Embryonic facial prominence (tissue), 1 donor: Measurements from ENCODE around the gene TPP1.

ENCODE experiments used
- DNase-seq: peaks from one replicate; pipeline ENCODE4 v3.0.0-alpha.2; 2016; ENCODE audit errors: extremely low spot score

TPP1 gene

GRCh38 chr11:6646918-6647679 is 27.9 kb upstream of the TPP1 start:
- DNase-seq: peak; percentile 30

GRCh38 chr11:6646576-6646917 is 27.3 kb upstream of the TPP1 start:
- DNase-seq: peak; percentile 87

- DNase-seq: no peak
These were observed 26.8 kb upstream of the TPP1 start for GRCh38 chr11:6646071-6646470.

- no peak for DNase-seq
These were observed 23.7 kb upstream of the TPP1 start for GRCh38 chr11:6642957-6643356.

GRCh38 chr11:6640985-6641701 is 21.9 kb upstream of the TPP1 start:
- no peak for DNase-seq

GRCh38 chr11:6640036-6640984 is 21.1 kb upstream of the TPP1 start:
- DNase-seq: no peak

- no peak for DNase-seq
These were observed 19.2 kb upstream of the TPP1 start for GRCh38 chr11:6638429-6638828.

- DNase-seq: no peak
These were observed 18.6 kb upstream of the TPP1 start for GRCh38 chr11:6637871-6638270.

GRCh38 chr11:6636480-6636879 is 17.3 kb upstream of the TPP1 start:
- no peak for DNase-seq

- DNase-seq: no peak
These were observed 16.1 kb upstream of the TPP1 start for GRCh38 chr11:6635082-6635932.

GRCh38 chr11:6634534-6634933 is 15.3 kb upstream of the TPP1 start:
- no peak for DNase-seq

GRCh38 chr11:6633422-6634408 is 14.5 kb upstream of the TPP1 start:
- DNase-seq: no peak

GRCh38 chr11:6632116-6633073 is 13.2 kb upstream of the TPP1 start:
- no peak for DNase-seq

GRCh38 chr11:6631361-6631890 is 12.2 kb upstream of the TPP1 start:
- DNase-seq: no peak

- no peak for DNase-seq
These were observed 11.5 kb upstream of the TPP1 start for GRCh38 chr11:6630632-6631291.

GRCh38 chr11:6629892-6630631 is 10.8 kb upstream of the TPP1 start:
- no peak for DNase-seq

GRCh38 chr11:6629573-6629891 is 10.3 kb upstream of the TPP1 start:
- DNase-seq: no peak

- no peak for DNase-seq
These were observed 9.3 kb upstream of the TPP1 start for GRCh38 chr11:6628526-6628925.
